HFF-Myc (cell line): ENCODE results near the gene STX16.

Source experiments
- DNase-seq: peaks from one replicate; pipeline ENCODE4 v3.0.0-alpha.2; 2011; ENCODE audit warnings: low read depth; ENCODE audit errors: extremely low read depth
- H3K4me3 ChIP-seq: replicated peaks from 2 replicates; pipeline ENCODE4 v1.5.1; 2011; ENCODE audit warnings: low read depth, mild to moderate bottlenecking, control low read depth, low read length
- TF ChIP-seq, protein P1 (sequence below): IDR thresholded peaks from 2 replicates; pipeline ENCODE4 v1.5.1; 2012; ENCODE audit warnings: mild to moderate bottlenecking, low read depth, low read length, control low read depth; ENCODE audit errors: missing control alignments

The STX16 gene

DNA sequence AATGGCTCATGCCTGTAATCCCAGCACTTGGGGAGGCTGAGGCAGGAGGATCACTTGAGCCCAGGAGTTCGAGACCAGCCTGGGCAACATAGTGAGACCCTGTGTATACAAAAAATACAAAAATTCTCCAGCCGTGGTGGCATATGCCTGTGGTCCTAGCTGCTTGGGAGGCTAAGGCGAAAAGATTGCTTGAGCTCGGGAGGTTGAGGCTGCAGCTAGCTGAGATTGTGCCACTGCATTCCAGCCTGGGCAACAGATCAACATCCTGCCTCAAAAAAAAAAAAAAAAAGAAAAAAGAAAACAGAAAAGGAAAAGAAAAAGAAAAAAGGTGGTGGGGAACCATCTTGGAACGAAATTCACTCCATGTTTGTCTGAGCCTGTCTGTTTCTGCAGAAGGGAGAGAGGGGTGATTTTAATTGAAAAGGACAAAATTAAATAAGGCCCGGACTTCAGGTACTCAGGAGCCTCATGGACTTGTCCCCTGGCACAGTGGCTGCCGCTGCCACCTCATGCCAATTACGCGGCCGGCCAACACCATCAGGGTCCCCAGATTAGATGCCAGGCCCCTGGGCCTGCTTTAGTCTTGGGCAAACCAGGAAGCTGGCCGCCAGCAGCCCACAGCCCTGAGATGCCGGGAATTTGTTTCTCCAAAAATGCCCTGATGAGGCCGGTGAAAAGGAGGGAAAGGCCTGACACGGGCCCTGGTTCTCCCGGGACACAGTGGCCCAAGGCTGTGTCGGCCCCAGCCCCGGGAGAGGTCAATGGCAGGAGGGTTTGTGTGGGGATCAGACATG lies 37.8 kb upstream of the STX16 start:
- TF ChIP-seq, protein P1, sequence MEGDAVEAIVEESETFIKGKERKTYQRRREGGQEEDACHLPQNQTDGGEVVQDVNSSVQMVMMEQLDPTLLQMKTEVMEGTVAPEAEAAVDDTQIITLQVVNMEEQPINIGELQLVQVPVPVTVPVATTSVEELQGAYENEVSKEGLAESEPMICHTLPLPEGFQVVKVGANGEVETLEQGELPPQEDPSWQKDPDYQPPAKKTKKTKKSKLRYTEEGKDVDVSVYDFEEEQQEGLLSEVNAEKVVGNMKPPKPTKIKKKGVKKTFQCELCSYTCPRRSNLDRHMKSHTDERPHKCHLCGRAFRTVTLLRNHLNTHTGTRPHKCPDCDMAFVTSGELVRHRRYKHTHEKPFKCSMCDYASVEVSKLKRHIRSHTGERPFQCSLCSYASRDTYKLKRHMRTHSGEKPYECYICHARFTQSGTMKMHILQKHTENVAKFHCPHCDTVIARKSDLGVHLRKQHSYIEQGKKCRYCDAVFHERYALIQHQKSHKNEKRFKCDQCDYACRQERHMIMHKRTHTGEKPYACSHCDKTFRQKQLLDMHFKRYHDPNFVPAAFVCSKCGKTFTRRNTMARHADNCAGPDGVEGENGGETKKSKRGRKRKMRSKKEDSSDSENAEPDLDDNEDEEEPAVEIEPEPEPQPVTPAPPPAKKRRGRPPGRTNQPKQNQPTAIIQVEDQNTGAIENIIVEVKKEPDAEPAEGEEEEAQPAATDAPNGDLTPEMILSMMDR = no peak
- no peak overlapping the region for H3K4me3 ChIP-seq
- DNase-seq = no peak

DNA sequence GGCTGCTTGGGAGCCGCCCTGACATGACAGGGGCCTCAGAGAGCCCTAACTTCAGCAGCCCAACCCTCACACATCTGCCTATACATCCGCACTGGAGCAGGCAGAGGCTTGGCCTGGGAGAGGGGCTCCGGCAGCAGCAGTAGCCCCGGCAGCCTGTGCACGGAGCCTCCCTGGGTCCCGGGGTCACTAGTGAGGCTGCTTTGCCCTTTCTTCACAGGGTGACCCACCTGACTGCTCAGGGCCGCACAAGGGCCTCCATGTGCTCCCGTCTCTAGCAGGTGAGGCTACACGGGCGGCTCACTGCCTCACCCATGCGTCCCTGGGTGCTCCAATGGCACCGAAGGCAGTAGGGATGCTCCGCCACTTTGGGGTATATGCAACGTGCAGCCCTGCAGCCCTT lies 36.7 kb upstream of the STX16 start:
- DNase-seq = no peak
- no peak overlapping the region for H3K4me3 ChIP-seq
- TF ChIP-seq, protein P1 = no peak

DNA sequence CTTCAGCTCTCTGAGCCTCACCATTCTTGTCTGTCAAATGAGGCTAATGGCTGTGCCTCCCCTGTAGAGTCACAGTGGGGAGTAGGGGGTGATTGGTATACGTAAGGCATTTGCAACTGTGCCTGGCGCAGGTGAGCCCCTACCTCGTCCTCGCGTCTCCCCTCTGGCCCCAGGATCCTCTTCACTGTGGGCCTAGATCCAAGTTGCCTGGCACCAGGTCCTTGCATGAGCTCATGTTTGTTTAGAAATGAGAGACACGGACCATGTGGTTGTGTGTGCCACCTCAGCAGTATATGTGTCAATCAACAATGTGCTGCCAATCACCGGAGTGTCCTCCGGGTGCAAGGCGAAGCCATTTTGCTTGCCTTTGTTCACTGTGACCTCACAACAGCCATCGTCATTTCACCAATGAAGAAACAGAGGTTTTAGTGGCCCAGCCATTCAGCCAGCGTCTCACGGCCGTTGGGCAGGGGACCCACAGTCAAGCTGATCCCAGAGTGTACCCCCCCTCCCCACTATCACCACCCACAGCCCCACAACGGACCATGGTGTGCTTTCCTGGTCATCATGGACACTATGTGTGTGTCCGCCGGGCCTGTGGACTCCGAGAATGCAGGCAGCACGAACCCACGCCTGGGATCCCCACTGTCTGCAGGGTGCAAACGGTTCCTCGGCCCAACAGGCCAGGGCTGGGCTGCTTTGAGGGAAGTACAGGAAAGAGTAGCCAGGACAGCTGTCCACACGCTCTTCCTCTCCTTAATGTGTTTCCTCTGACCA lies 35.9 kb upstream of the STX16 start:
- DNase-seq = no peak
- no peak overlapping the region for H3K4me3 ChIP-seq
- TF ChIP-seq, protein P1 = no peak

DNA sequence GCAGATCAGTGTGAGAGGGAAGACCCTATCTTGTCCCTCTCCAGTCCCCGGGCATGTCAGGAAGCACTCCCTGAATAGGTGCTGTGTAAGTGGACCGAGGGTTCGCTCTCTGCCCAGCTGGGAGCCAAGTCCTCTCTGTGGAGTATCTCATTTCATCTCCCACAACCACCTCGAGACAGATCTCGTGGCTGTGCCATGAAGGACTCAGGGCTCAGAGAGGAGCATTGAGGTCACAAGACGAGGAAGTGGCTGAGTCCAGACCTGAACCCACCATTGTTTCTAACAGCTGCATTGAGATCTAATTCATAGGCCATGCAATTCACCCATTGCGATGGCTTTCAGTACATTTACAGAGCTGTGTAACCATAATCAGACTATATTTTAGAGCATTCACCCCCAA lies 34.7 kb upstream of the STX16 start:
- DNase-seq = no peak
- no peak overlapping the region for H3K4me3 ChIP-seq
- TF ChIP-seq, protein P1 = no peak

DNA sequence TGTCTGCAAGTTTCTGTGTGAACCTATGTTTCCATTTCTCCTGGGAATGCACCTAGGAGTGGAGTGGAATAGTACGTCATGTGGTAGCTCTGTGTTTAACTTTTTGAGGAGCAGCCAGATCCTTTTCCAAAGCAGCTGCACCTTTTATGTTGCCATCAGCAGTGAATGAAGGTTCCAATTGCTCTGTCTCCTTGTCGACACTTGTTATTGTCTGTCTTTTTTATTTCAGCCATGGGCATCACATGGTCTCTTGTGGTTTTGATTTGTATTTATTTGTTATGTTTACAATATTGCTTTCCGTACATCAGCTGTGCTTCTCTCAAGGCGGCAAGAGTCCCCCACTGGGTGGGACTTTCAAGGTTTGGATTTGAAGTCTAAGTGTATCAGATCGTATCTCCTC lies 33.9 kb upstream of the STX16 start:
- DNase-seq = no peak
- TF ChIP-seq, protein P1 = no peak
- no peak overlapping the region for H3K4me3 ChIP-seq

DNA sequence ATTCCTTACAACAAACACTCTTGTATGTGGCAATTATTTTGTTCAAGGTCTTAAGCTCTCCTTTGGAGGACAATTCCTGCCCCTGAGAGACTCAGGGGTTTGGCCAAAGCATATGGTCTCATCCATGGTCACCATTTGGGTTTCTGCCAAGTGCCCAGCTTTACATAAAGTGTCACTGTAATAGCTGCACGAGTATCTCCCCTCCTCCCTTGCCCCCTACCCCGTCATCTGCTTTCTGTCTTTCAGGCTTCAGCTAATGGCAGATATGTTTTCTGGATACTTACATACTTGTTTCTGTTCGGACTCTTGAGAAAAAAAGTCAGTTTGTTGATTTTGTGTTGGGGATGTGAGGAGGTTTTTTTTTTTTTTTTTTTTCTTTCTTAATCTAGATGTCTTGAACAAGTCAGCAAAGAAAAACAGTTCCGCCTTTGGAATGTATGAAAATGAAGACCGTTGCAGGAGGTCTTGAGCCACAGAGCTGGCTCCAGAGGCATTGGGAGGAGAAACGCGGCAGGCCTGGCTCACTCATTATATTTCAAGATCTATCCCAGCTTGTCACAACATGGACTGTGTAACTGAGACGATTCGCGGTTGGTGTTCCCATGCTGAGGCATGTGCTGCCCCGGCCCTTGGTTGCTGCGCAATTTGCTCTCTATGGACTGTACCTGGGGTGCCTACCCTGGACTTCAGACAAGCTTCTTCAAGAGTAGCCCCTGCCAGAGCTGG lies 32.6 kb upstream of the STX16 start:
- H3K4me3 ChIP-seq = no peak overlapping the region
- DNase-seq = no peak
- TF ChIP-seq, protein P1 = no peak
